K562 (cell line): ENCODE measurements around the gene ALOX12. TPM values are rescaled to one million over a fixed set of nuclear protein-coding genes. Genes with fewer than 3 reads are reported as not detected.

Source experiments
- ATAC-seq: fragments of 200-7000 bp; cut with Tn5 transposase; 3 replicates; pipeline ENCODE4 v1.9.1; 2020; ENCODE audit warnings: moderate library complexity
- BruUV-seq: library from RNA; stranded (reverse); fragments of 400-500 nt; replicated peaks from 2 replicates; lab custom pipeline; 2021; lab: Mats Ljungman, UMichigan
- CTCF ChIA-PET: fragments of 300-600 bp; formaldehyde crosslinking; extraction: SDS; loops from one replicate; lab custom pipeline; 2021; ENCODE audit warnings: low intra/inter-chr PET ratio; lab: Yijun Ruan, JAX
- POLR2A ChIA-PET: fragments of 300-600, 350-650 bp; sonication (Branson Sonifier 250); formaldehyde crosslinking; extraction: SDS; loops from one replicate; lab custom pipeline; 2021; ENCODE audit warnings: antibody characterized with exemption, inconsistent platforms; lab: Yijun Ruan, JAX
- DNase-seq, 4 experiments: peaks; one replicate each; pipeline versions ENCODE4 v3.0.0 to v3.0.0-alpha.2; 2011 to 2018; ENCODE audit warnings: low spot score in 3 of 4, mixed read lengths in 3 of 4; ENCODE audit errors: extremely low read depth in 1 of 4
- FAIRE-seq: peaks from 2 replicates; lab custom pipeline; 2011; peaks lifted over from hg19 to GRCh38; lab: Jason Lieb, UNC
- H2AFZ ChIP-seq: 2 replicates; pipeline ENCODE4 v1.6.0; 2011; ENCODE audit warnings: low read depth, low read length, control low read depth, inconsistent platforms
- H3K27ac ChIP-seq: fragments of 200-600 bp; 3 replicates; pipeline ENCODE4 v1.8.0; 2011; ENCODE audit warnings: low read depth, mild to moderate bottlenecking, control low read depth, inconsistent platforms, low read length, moderate library complexity, mixed read lengths; ENCODE audit errors: extremely low read depth
- H3K27me3 ChIP-seq, 2 experiments: fragments of 300-600 bp in 1 of 2; 2 replicates in 1 of 2; 3 replicates in 1 of 2; pipeline versions ENCODE4 v1.6.0 to v1.8.0; 2011; ENCODE audit warnings: inconsistent platforms in 2 of 2, low read length in 2 of 2, mild to moderate bottlenecking in 1 of 2, mixed read lengths in 1 of 2, moderate library complexity in 1 of 2; ENCODE audit not compliant: control insufficient read depth in 2 of 2, insufficient read depth in 2 of 2
- H3K36me3 ChIP-seq: fragments of 300-600 bp; 3 replicates; pipeline ENCODE4 v1.8.0; 2011; ENCODE audit warnings: mild to moderate bottlenecking, low read length, inconsistent platforms; ENCODE audit not compliant: control insufficient read depth, insufficient read depth
- H3K4me1 ChIP-seq, 2 experiments: fragments of 200-600 bp in 1 of 2; replicated peaks in 1 of 2; 2 replicates in 1 of 2; 3 replicates in 1 of 2; pipeline versions ENCODE4 v1.5.1 to v1.8.0; 2011; ENCODE audit warnings: inconsistent platforms in 2 of 2, low read length in 2 of 2, mild to moderate bottlenecking in 1 of 2, mixed read lengths in 1 of 2, moderate library complexity in 1 of 2; ENCODE audit not compliant: control insufficient read depth in 2 of 2, insufficient read depth in 2 of 2
- H3K4me2 ChIP-seq: 2 replicates; pipeline ENCODE4 v1.6.1; 2011; ENCODE audit warnings: low read length, control low read depth, inconsistent platforms, mixed read lengths; ENCODE audit not compliant: insufficient read depth
- H3K4me3 ChIP-seq: fragments of 200-600 bp; sonication (generic), shearing (Covaris generic); 2 replicates; pipeline ENCODE4 v1.5.1; 2016; ENCODE audit warnings: control low read depth, inconsistent platforms
- H3K79me2 ChIP-seq: fragments of 200-600 bp; 3 replicates; pipeline ENCODE4 v1.8.0; 2011; ENCODE audit warnings: low read length, inconsistent platforms; ENCODE audit not compliant: control insufficient read depth, insufficient read depth
- H3K9ac ChIP-seq, 2 experiments: 2 replicates each; pipeline versions ENCODE4 v1.6.0 to v1.6.1; 2011; ENCODE audit warnings: low read depth in 2 of 2, low read length in 2 of 2, control low read depth in 1 of 2, inconsistent platforms in 1 of 2, mild to moderate bottlenecking in 1 of 2, mixed read lengths in 1 of 2; ENCODE audit not compliant: insufficient read depth in 1 of 2
- H3K9me1 ChIP-seq: one replicate; pipeline ENCODE4 v1.6.0; 2011; ENCODE audit warnings: inconsistent platforms, mild to moderate bottlenecking, low read length, moderate library complexity; ENCODE audit not compliant: control insufficient read depth, insufficient read depth
- H3K9me3 ChIP-seq: replicated peaks from 2 replicates; pipeline ENCODE4 v1.5.1; 2011; ENCODE audit warnings: low read depth, low read length, inconsistent platforms; ENCODE audit not compliant: control insufficient read depth, insufficient read depth
- H4K20me1 ChIP-seq: replicated peaks from 2 replicates; pipeline ENCODE4 v1.6.1; 2011; ENCODE audit warnings: low read length, inconsistent platforms, mixed read lengths; ENCODE audit not compliant: control insufficient read depth, insufficient read depth
- GMEB1 ChIP-seq: fragments of 250-450 bp; sonication (Bioruptor Pico); IDR thresholded peaks from 2 replicates; pipeline ENCODE4 v1.4.0; 2020; ENCODE audit warnings: mild to moderate bottlenecking
- PHB ChIP-seq: fragments of 250-450 bp; sonication (Bioruptor Pico); IDR thresholded peaks from 2 replicates; pipeline ENCODE4 v1.5.0; 2021
- YY1 ChIP-seq, 3 experiments: IDR thresholded peaks; 2 replicates each; pipeline ENCODE4 v1.6.1; 2011; ENCODE audit warnings: low read length in 2 of 3, mild to moderate bottlenecking in 2 of 3, moderate library complexity in 2 of 3, borderline replicate concordance in 1 of 3, control low read depth in 1 of 3, low read depth in 1 of 3; ENCODE audit not compliant: insufficient read depth in 3 of 3, insufficient replicate concordance in 2 of 3, control insufficient read depth in 1 of 3, insufficient read length in 1 of 3; ENCODE audit errors: extremely low read depth in 1 of 3
- WGBS: fragments of 100-300 bp; shearing (Covaris generic); methylation state at CpG from one replicate; pipeline ENCODE4 v1.1.6; 2016; ENCODE audit warnings: low coverage, mixed read lengths; ENCODE audit not compliant: insufficient coverage; ENCODE audit errors: missing lambda C conversion rate; 5-methylcytosine and 5-hydroxymethylcytosine counted together
- in situ Hi-C: fragments of 300-500 bp; cut with MboI; formaldehyde crosslinking; loops from 4 replicates; pipeline ENCODE4 v1.15.0; 2018; ENCODE audit warnings: inconsistent platforms, mixed read lengths
- intact Hi-C: fragments of 100-400 bp; cut with micrococcal nuclease; formaldehyde crosslinking; loops from 2 replicates; pipeline ENCODE4 v1.14.2; 2022
- polyA plus RNA-seq, 8 experiments: library from polyadenylated mRNA; depleted of rRNA in 4 of 8; stranded (reverse) in 5 of 8; unstranded in 3 of 8; fragments of >200 nt; fragmentation: Nextera tagmentation in 2 of 8; fragmentation: Illumina TruSeq in 1 of 8; extraction: Ambion mirVana in 2 of 8; extraction: Trizol in 1 of 8; gene quantifications; 2 replicates each; pipeline versions ENCODE4 v1.2.1 to v1.2.3, GENCODE V29; 2011 to 2014; ENCODE audit warnings: inconsistent platforms in 1 of 8, missing spikeins in 1 of 8
- total RNA-seq, 7 experiments: library from RNA; depleted of rRNA in 6 of 7; stranded (reverse); fragments of >200 nt in 6 of 7; fragmentation: Illumina TruSeq in 2 of 7; extraction: Trizol in 2 of 7; gene quantifications; 2 replicates each; pipeline versions ENCODE4 v1.2.1 to v1.2.3, GENCODE V29; 2011 to 2021; ENCODE audit warnings: low replicate concordance in 1 of 7

ALOX12 gene
- total and polyA plus RNA-seq, 9 of the 15 experiments (the other 6 are each of a cell fraction or from before 2014, with no cell fraction given), result 0.09 to 1.1 (median 0.47) TPM; not detected in 1

GRCh38 chr17:7027335-7027734 is 31.5 kb downstream of the ALOX12 start:
- Histone ChIP-seq H3K27me3 (no peaks in the 10 kb centered on the region), H4K20me1 (no peaks in the 10 kb centered on the region), H3K9ac (peak overlapping the region in 1 of 2 experiments; percentile 50; a peak in 1 of 4 replicates), H3K9me1 (no peaks in the 10 kb centered on the region), H3K27ac (no peak overlapping the region), H3K36me3 (peaks cover 10% of the 10 kb centered on the region; the same call in 2 of the 3 replicates), H3K4me2 (no peak overlapping the region), H3K79me2 (peaks cover 16% of the 10 kb centered on the region), H2AFZ (no peak overlapping the region), H3K4me1 (peaks cover 24 to 31% of the 10 kb centered on the region in 2 experiments), H3K4me3 (no peak overlapping the region), H3K9me3 (no peaks in the 10 kb centered on the region)
- in situ Hi-C loops (loop anchor here (25.0 kb wide), 1 partner anchor 535 kb away; the partner anchor contains the start of genes SENP3 and TNFSF13), intact Hi-C loops (no loop called here)
- BruUV-seq, result no TSS peak
- 92% methylated on average over 2 of the region's 13 CpGs for WGBS
- no peak for DNase-seq
- CTCF ChIA-PET, result no interaction called here
- FAIRE-seq, result no peak
- ATAC-seq, result no peak
- TF ChIP-seq YY1 (IDR thresholded peaks at IDR 0.05; ENCODE audit: borderline replicate concordance in 1 of 3, control insufficient read depth in 1 of 3, extremely low read depth in 1 of 3, insufficient read depth in 3 of 3, insufficient read length in 1 of 3, insufficient replicate concordance in 2 of 3, low read depth in 1 of 3, low read length in 2 of 3) (no peak), PHB (CRISPR knock-in tag) (no peak), GMEB1 (no peak)
- POLR2A ChIA-PET, result interaction anchor here (0.6 to 0.9 kb wide), 5 partner anchors 8 to 1861 kb away, joined by 3 to 5 read pairs (median 3); partner anchors contain the start of gene SLC16A13
